Smooth muscle cell (in vitro differentiated cells): ENCODE results near the gene SCNN1A. TPM values are rescaled to one million over a fixed set of nuclear protein-coding genes. Genes with fewer than 3 reads are reported as not detected.
A peak's percentile ranks its signal among the peaks of the same experiment; 100 is the strongest.
"Not testable (repeated sequence)": the region's sequence is repeated elsewhere in the genome, so short reads cannot be mapped to it uniquely, and the experiment has no call there.

Experiments used
- DNase-seq: peaks from one replicate; lab custom pipeline; 2025; ENCODE audit not compliant: unreplicated experiment; lab: John Stamatoyannopoulos, UW
- H2AFZ ChIP-seq: fragments of 200-600 bp; sonication (generic); 2 replicates; pipeline ENCODE4 v1.6.0; 2016; ENCODE audit warnings: antibody characterized with exemption, low read depth, mild to moderate bottlenecking
- H3F3A ChIP-seq: fragments of 200-600 bp; sonication (generic); 2 replicates; pipeline ENCODE4 v1.6.0; 2017; ENCODE audit warnings: antibody characterized with exemption, low read depth
- H3K27ac ChIP-seq: fragments of 200-600 bp; sonication (generic); 2 replicates; pipeline ENCODE4 v1.5.1; 2016; ENCODE audit warnings: low read depth, mild to moderate bottlenecking
- H3K27me3 ChIP-seq: fragments of 200-600 bp; sonication (generic); 2 replicates; pipeline ENCODE4 v1.6.1; 2016; ENCODE audit warnings: low read depth, mild to moderate bottlenecking
- H3K36me3 ChIP-seq: fragments of 200-600 bp; sonication (generic); 2 replicates; pipeline ENCODE4 v1.5.1; 2016; ENCODE audit warnings: low read depth
- H3K4me1 ChIP-seq: fragments of 200-600 bp; sonication (generic); 2 replicates; pipeline ENCODE4 v1.5.1; 2016; ENCODE audit warnings: low read depth
- H3K4me2 ChIP-seq: fragments of 200-600 bp; sonication (generic); 2 replicates; pipeline ENCODE4 v1.6.0; 2016; ENCODE audit warnings: mild to moderate bottlenecking
- H3K4me3 ChIP-seq: fragments of 200-600 bp; sonication (generic); 2 replicates; pipeline ENCODE4 v1.5.1; 2016; ENCODE audit warnings: mild to moderate bottlenecking
- H3K79me2 ChIP-seq: fragments of 200-600 bp; sonication (generic); 2 replicates; pipeline ENCODE4 v1.6.0; 2016; ENCODE audit warnings: low read depth, mild to moderate bottlenecking
- H3K9ac ChIP-seq: fragments of 200-600 bp; sonication (generic); 2 replicates; pipeline ENCODE4 v1.6.0; 2016; ENCODE audit warnings: low read depth
- H3K9me3 ChIP-seq: fragments of 200-600 bp; sonication (generic); replicated peaks from 2 replicates; pipeline ENCODE4 v1.5.1; 2016; ENCODE audit warnings: low read depth
- H4K20me1 ChIP-seq: fragments of 200-600 bp; sonication (generic); 2 replicates; pipeline ENCODE4 v1.6.0; 2016; ENCODE audit warnings: low read depth
- CTCF ChIP-seq: fragments of 200-600 bp; sonication (generic); IDR thresholded peaks from 2 replicates; pipeline ENCODE4 v1.5.1; 2017; ENCODE audit warnings: borderline replicate concordance, mild to moderate bottlenecking, antibody characterized with exemption; ENCODE audit not compliant: insufficient read depth, poor library complexity, severe bottlenecking
- WGBS: methylation state at CpG from one replicate; pipeline ENCODE4 v1.1.7; 2016; ENCODE audit warnings: low lambda C conversion rate; 5-methylcytosine and 5-hydroxymethylcytosine counted together
- polyA plus RNA-seq: library from polyadenylated mRNA; unstranded; fragments of >200 nt; fragmentation: Nextera tagmentation; extraction: Ambion mirVana; gene quantifications from 2 replicates; pipeline ENCODE4 v1.2.1, GENCODE V29; 2016
- total RNA-seq: library from RNA; depleted of rRNA; stranded (reverse); fragments of >200 nt; gene quantifications from 2 replicates; pipeline ENCODE4 v1.2.3, GENCODE V29; 2014

Gene SCNN1A
- total and polyA plus RNA-seq, 2 experiments from 2014 or later = 0.57 to 1.3 TPM

GRCh38 chr12:6340745-6341416 is 34.5 kb downstream of the SCNN1A start:
- Histone ChIP-seq H4K20me1 (peaks cover 30% of the 10 kb centered on the region), H3K9me3 (no peaks in the 10 kb centered on the region), H3K4me3 (peak overlapping the region; percentile 70), H3K27ac (peak overlapping the region; percentile 98), H3K4me2 (peak overlapping the region; percentile 90), H3K36me3 (no peaks in the 10 kb centered on the region), H3K27me3 (no peaks in the 10 kb centered on the region), H3K4me1 (peaks cover 38% of the 10 kb centered on the region), H2AFZ (no peak overlapping the region), H3F3A (peaks cover 25% of the 10 kb centered on the region), H3K79me2 (peaks cover 56% of the 10 kb centered on the region), H3K9ac (peak overlapping the region; percentile 94)
- no peak for TF ChIP-seq CTCF
- 2% methylated on average over 15 of the region's 15 CpGs for WGBS
- DNase-seq = no peak

- Histone ChIP-seq H3K27me3 (no peaks in the 10 kb centered on the region), H3K27ac (peak overlapping the region; percentile 98), H3K4me3 (peak overlapping the region; percentile 70), H3K79me2 (peaks cover 57% of the 10 kb centered on the region), H2AFZ (no peak overlapping the region), H3K4me2 (peak overlapping the region; percentile 90), H3K9me3 (no peaks in the 10 kb centered on the region), H3K9ac (peak overlapping the region; percentile 94), H3K4me1 (peaks cover 41% of the 10 kb centered on the region), H3F3A (peaks cover 23% of the 10 kb centered on the region), H3K36me3 (no peaks in the 10 kb centered on the region), H4K20me1 (peaks cover 36% of the 10 kb centered on the region)
- 5% methylated on average over 9 of the region's 9 CpGs for WGBS
- TF ChIP-seq CTCF = no peak
- DNase-seq = no peak
Measured at GRCh38 chr12:6340032-6340638, 35.2 kb downstream of the SCNN1A start.

- Histone ChIP-seq H3K9me3 (no peaks in the 10 kb centered on the region), H4K20me1 (peaks cover 48% of the 10 kb centered on the region), H3K36me3 (no peaks in the 10 kb centered on the region), H3F3A (peaks cover 34% of the 10 kb centered on the region), H3K4me3 (peak overlapping the region; percentile 70), H3K9ac (no peak overlapping the region), H3K27me3 (no peaks in the 10 kb centered on the region), H2AFZ (no peak overlapping the region), H3K79me2 (peaks cover 69% of the 10 kb centered on the region), H3K27ac (peak overlapping the region; percentile 98), H3K4me1 (peaks cover 48% of the 10 kb centered on the region), H3K4me2 (peak overlapping the region; percentile 90)
- DNase-seq = no peak
- TF ChIP-seq CTCF = no peak
- 77% methylated on average over 3 of the region's 3 CpGs for WGBS
Measured at GRCh38 chr12:6338955-6339354, 36.4 kb downstream of the SCNN1A start.

- H3K4me3 ChIP-seq = peak overlapping the region; percentile 70
- not testable (repeated sequence) for DNase-seq, H3K36me3 ChIP-seq, H3K27me3 ChIP-seq, H2AFZ ChIP-seq, H3K9me3 ChIP-seq
- H3K4me2 ChIP-seq = peak overlapping the region; percentile 90
- peaks cover 73% of the 10 kb centered on the region for H3K79me2 ChIP-seq
- peaks cover 44% of the 10 kb centered on the region for H3K4me1 ChIP-seq
- H3K9ac ChIP-seq = peak overlapping the region; percentile 5
- peaks cover 52% of the 10 kb centered on the region for H4K20me1 ChIP-seq
- 68% methylated on average over 8 of the region's 8 CpGs for WGBS
- H3K27ac ChIP-seq = peak overlapping the region; percentile 98
- peaks cover 36% of the 10 kb centered on the region for H3F3A ChIP-seq
Measured at GRCh38 chr12:6338536-6338935, 36.8 kb downstream of the SCNN1A start.
